IPS-18a (cell line): ENCODE data around the gene PRSS50.
"Not testable (repeated sequence)": the region's sequence is repeated elsewhere in the genome, so short reads cannot be mapped to it uniquely, and the experiment has no call there.

ENCODE experiments used
- H3K27ac ChIP-seq: one replicate; pipeline ENCODE4 v1.5.1; 2013; ENCODE audit warnings: low read length
- H3K27me3 ChIP-seq: one replicate; pipeline ENCODE4 v1.6.1; 2013; ENCODE audit warnings: mild to moderate bottlenecking, low read length; ENCODE audit not compliant: control insufficient read depth, insufficient read depth
- H3K36me3 ChIP-seq: one replicate; pipeline ENCODE4 v1.6.1; 2013; ENCODE audit warnings: low read depth, low read length; ENCODE audit not compliant: control insufficient read depth
- H3K4me1 ChIP-seq: one replicate; pipeline ENCODE4 v1.6.1; 2013; ENCODE audit warnings: low read depth, low read length; ENCODE audit not compliant: control insufficient read depth
- H3K4me3 ChIP-seq: one replicate; pipeline ENCODE4 v1.5.1; 2013; ENCODE audit warnings: low read length
- H3K9ac ChIP-seq: one replicate; pipeline ENCODE4 v1.6.1; 2013; ENCODE audit warnings: mild to moderate bottlenecking, low read length, moderate library complexity
- H3K9me3 ChIP-seq: one replicate; pipeline ENCODE4 v1.6.1; 2013; ENCODE audit warnings: low read depth, low read length; ENCODE audit not compliant: control insufficient read depth

Gene PRSS50

GRCh38 chr3:46705751-46706552 is 11.7 kb downstream of the PRSS50 start:
- peaks cover 16% of the 10 kb centered on the region for H3K27me3 ChIP-seq
- H3K4me3 ChIP-seq, result no peak overlapping the region
- H3K27ac ChIP-seq, result no peak overlapping the region
- H3K36me3 ChIP-seq, result no peaks in the 10 kb centered on the region
- no peaks in the 10 kb centered on the region for H3K9me3 ChIP-seq
- no peak overlapping the region for H3K9ac ChIP-seq
- no peaks in the 10 kb centered on the region for H3K4me1 ChIP-seq

GRCh38 chr3:46705022-46705530 is 12.6 kb downstream of the PRSS50 start:
- Histone ChIP-seq H3K4me1 (no peaks in the 10 kb centered on the region), H3K9me3 (no peaks in the 10 kb centered on the region), H3K27ac (no peak overlapping the region), H3K36me3 (no peaks in the 10 kb centered on the region), H3K27me3 (peaks cover 21% of the 10 kb centered on the region), H3K4me3 (no peak overlapping the region), H3K9ac (no peak overlapping the region)

DNA sequence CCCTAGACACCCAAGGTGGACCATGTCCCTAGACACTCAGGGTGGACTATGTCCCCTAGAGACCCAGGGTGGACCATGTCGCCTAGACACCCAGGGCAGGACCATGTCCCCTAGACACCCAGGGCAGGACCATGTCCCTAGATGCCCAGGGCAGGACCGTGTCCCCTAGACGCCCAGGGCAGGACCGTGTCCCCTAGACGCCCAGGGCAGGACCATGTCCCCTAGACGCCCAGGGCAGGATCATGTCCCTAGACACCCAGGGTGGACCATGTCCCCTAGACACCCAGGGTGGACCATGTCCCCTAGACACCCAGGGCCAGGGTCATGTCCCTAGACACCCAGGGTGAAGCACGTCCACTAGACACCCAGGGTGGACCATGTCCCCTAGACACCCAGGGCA is 13.3 kb downstream of the PRSS50 start:
- not testable (repeated sequence) for H3K9me3 ChIP-seq, H3K4me3 ChIP-seq, H3K27ac ChIP-seq, H3K36me3 ChIP-seq, H3K4me1 ChIP-seq, H3K9ac ChIP-seq
- peaks cover 21% of the 10 kb centered on the region for H3K27me3 ChIP-seq

GRCh38 chr3:46703013-46703520 is 14.6 kb downstream of the PRSS50 start:
- peaks cover 21% of the 10 kb centered on the region for H3K27me3 ChIP-seq
- H3K9me3 ChIP-seq, result no peaks in the 10 kb centered on the region
- H3K36me3 ChIP-seq, result no peaks in the 10 kb centered on the region
- H3K27ac ChIP-seq, result no peak overlapping the region
- H3K4me1 ChIP-seq, result no peaks in the 10 kb centered on the region
- H3K9ac ChIP-seq, result no peak overlapping the region
- H3K4me3 ChIP-seq, result no peak overlapping the region

DNA sequence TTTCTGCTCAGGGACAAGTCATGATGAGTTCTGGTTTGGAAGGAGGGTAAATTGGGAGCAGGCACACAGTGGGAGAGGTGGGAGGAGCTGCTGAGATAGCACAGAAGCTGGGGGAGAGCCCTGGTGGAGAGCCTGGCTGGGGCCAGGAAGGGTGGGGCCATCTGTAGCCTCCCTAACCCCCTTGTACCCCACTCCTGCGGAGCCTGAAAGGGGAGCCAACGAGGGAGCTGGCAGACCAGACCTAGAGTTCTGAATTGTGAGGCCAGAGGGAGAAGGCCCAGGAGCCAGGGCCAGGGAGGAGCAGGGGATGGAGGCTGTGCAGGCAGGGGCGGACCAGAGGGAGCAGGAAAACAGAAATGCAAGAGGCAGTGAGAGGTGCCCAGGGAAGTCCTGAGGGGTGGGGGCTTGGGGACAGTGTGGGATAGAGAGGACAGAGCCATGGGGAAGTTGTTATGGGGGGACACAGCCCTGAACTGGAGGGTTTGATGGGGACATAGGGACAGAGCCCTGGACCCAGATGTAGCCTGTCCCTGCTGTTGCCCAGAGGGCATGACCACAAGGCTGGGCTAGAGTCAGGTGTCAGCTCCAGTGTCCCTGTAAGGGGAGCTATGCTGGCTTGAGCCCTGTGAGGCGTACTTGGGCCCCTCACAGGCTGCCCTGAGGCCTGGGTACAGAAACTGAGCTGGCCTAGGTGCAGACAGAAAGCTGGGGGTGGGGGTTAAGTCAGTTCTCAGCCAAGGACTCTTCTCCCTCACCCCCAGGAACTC is 15.2 kb downstream of the PRSS50 start:
- Histone ChIP-seq H3K27ac (no peak overlapping the region), H3K4me3 (no peak overlapping the region), H3K27me3 (peaks cover 21% of the 10 kb centered on the region), H3K9me3 (no peaks in the 10 kb centered on the region), H3K9ac (no peak overlapping the region), H3K36me3 (no peaks in the 10 kb centered on the region), H3K4me1 (no peaks in the 10 kb centered on the region)

DNA sequence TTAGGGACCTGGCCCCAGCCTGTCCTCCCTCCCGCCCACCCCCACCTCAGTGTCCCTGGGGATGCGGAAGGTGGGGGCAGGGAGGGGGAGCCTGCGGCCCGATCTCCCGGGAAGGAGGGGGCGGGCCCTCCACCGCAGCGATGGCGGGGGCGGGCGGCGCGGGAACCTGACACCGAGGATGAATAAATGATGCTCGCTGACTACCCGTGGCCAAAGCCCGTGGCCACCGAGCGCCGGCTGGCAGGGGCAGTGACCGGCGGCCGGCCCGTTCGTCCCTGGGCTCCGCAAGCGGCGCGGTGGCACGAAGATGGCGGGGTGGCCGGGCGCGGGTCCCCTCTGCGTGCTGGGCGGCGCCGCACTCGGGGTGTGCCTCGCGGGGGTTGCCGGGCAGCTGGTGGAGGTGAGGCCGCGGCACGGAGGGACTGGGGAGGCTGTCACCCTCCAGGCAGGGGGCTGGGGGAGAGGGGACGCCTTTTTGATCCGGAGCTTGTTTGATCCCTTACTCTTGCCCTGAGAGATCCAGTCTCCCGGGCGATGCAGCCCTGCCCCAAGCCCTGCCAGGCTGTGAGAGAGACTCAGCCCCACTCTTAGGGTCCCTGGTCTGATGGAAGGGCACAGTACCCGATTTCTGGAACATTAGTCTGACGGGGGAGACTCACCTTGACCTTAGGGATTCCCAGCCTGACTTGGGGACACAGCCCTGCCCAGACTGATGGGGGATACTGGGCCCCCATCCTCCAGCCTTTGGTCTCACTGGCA is 16.3 kb downstream of the PRSS50 start, which contains the start of gene TMIE:
TMIE (plus strand) TSS at position 212 of the 759 bp plus-strand sequence; CDS start at position 308, 96 bp downstream.
- Histone ChIP-seq H3K27me3 (peaks cover 21% of the 10 kb centered on the region), H3K4me3 (peak within 1 kb of the TSS; percentile 43)

DNA sequence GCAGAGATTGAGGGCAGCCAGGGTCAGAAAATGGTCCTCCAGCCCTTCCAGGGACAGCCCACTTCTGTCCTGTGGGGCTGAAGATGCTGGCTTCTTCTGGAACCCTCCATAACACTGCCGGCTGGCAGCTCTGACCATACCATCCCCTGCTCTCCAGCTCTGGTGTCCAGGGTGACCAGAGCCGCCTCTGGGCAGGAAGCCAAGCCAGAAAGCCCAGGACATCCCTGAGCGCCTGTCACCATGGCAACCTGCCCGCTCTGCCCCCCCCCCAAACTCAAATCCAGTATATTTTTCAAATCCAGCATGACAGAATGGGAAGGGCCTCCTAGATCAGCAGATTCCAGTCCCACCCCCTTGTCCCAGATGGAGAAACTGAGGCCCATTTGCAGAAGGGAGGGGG is 16.9 kb downstream of the PRSS50 start:
- Histone ChIP-seq H3K36me3 (no peaks in the 10 kb centered on the region), H3K9ac (no peak overlapping the region), H3K27ac (no peak overlapping the region), H3K4me1 (no peaks in the 10 kb centered on the region), H3K4me3 (no peak overlapping the region), H3K27me3 (peaks cover 21% of the 10 kb centered on the region), H3K9me3 (no peaks in the 10 kb centered on the region)

More for the DNA sequence above, 16.3 kb downstream of the PRSS50 start, which contains the start of gene TMIE:
- H3K4me1 ChIP-seq, result no peaks in the 10 kb centered on the region
- H3K36me3 ChIP-seq, result no peaks in the 10 kb centered on the region
- no peak within 1 kb of the TSS for H3K27ac ChIP-seq
- no peaks in the 10 kb centered on the region for H3K9me3 ChIP-seq
- H3K9ac ChIP-seq, result no peak within 1 kb of the TSS

DNA sequence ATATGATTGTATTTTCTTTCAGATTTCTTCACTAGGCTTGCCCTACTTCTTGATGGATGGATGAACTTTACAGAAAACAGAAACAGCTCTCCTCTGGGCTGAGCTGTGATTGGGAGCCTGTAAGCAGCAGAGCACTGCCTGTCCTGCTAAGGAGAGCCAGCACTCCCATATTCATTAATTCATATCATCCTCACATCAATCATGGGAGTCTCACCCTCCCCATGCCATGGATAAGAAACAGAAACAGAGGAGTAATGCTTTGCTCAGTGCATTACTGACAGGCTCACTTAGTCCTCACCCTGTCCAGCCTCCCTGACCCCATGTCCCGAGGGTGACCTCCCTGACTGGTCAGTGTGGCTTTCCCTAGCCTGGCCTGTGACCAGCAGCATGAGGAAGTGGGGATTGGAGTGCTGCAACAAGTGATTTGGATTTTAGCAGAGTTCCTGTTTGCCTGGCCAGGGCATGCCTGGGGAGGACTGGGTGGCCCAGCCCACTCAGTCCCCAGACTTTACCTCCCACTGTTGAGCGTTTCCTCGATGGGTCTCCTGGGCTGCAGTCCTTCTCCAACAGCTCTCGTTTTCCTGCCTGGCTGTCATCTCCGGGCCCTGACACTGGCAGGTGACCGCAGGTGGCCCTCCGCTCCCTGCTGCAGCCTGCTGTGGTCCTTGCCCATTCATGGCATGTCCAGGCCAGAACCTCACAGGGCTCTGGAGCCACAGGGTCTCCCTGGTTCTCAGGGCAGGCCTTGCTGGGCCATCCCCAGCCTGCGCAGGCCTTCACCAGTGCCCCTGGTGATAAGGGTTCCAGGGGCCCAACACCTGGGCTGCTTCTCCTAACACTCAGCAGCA is 17.8 kb downstream of the PRSS50 start:
- no peak overlapping the region for H3K27ac ChIP-seq
- H3K9me3 ChIP-seq, result no peaks in the 10 kb centered on the region
- peaks cover 21% of the 10 kb centered on the region for H3K27me3 ChIP-seq
- H3K9ac ChIP-seq, result no peak overlapping the region
- H3K36me3 ChIP-seq, result no peaks in the 10 kb centered on the region
- H3K4me3 ChIP-seq, result no peak overlapping the region
- H3K4me1 ChIP-seq, result no peaks in the 10 kb centered on the region

- no peak overlapping the region for H3K4me3 ChIP-seq
- no peaks in the 10 kb centered on the region for H3K9me3 ChIP-seq
- no peak overlapping the region for H3K9ac ChIP-seq
- peaks cover 9% of the 10 kb centered on the region for H3K4me1 ChIP-seq
- H3K36me3 ChIP-seq, result no peaks in the 10 kb centered on the region
- no peak overlapping the region for H3K27ac ChIP-seq
- peaks cover 26% of the 10 kb centered on the region for H3K27me3 ChIP-seq
Observed at GRCh38 chr3:46695962-46696894, 21.4 kb downstream of the PRSS50 start.
